ENCODE measurements around the gene CLDN19. TPM values are rescaled to one million over a fixed set of nuclear protein-coding genes. Genes with fewer than 3 reads are reported as not detected.

CLDN19 gene
- total RNA-seq, 1 donor from 2014 or later: 7.8 TPM

DNA sequence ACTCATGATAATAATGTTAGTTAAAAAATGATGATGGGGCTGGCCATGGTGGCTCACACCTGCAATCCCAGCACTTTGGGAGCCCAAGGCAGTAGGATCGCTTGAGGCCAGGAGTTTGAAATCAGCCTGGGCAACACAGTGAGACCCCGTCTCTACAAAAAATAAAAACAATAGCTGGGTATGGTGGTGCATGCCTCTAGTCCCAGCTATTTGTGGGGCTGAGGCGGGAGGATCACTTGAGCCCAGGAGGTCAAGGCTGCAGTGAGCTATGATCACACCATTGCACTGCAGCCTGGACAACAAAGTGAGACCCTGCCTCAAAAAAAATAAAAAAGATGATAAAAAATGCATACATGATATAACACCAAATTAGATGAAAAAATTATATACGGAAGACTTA lies 21.5 kb upstream of the CLDN19 start:
- no peaks in the 10 kb centered on the region for H3K27me3 Mint-ChIP-seq
- no peak overlapping the region for H3K27ac Mint-ChIP-seq
- H3K4me3 Mint-ChIP-seq (ENCODE audit: low read depth): no peak overlapping the region
- H3K36me3 Mint-ChIP-seq (ENCODE audit: insufficient read depth): peaks cover 6% of the 10 kb centered on the region
- no peaks in the 10 kb centered on the region for H3K4me1 Mint-ChIP-seq (ENCODE audit: low read depth)
- DNase-seq (ENCODE audit: low spot score, unreplicated experiment): no peak
- TF ChIP-seq, protein P1, sequence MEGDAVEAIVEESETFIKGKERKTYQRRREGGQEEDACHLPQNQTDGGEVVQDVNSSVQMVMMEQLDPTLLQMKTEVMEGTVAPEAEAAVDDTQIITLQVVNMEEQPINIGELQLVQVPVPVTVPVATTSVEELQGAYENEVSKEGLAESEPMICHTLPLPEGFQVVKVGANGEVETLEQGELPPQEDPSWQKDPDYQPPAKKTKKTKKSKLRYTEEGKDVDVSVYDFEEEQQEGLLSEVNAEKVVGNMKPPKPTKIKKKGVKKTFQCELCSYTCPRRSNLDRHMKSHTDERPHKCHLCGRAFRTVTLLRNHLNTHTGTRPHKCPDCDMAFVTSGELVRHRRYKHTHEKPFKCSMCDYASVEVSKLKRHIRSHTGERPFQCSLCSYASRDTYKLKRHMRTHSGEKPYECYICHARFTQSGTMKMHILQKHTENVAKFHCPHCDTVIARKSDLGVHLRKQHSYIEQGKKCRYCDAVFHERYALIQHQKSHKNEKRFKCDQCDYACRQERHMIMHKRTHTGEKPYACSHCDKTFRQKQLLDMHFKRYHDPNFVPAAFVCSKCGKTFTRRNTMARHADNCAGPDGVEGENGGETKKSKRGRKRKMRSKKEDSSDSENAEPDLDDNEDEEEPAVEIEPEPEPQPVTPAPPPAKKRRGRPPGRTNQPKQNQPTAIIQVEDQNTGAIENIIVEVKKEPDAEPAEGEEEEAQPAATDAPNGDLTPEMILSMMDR (IDR thresholded peaks at IDR 0.05; ENCODE audit: unreplicated experiment): no peak
- no peaks in the 10 kb centered on the region for H3K9me3 Mint-ChIP-seq (ENCODE audit: low read depth)

DNA sequence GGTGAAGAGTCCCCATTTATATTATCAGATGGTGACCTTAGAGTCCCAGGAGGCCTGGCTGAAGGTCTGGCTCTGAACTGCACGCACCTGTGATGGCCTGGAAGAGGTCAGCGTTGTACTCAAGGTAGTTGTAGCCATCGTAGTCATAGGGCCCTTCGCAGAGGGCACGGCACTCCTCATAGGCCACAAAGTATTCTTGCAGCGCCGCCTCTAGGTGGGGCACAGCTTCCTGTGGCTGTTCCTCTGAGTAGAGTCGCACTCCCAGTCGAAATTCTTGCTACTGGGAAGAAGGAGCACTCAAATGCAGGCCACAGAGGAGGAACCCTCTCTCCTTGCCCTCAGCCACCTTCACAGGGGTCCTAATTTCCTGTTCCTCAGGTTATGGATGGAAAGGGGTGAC lies 19.1 kb upstream of the CLDN19 start:
- Mint-ChIP-seq H3K27ac (no peak overlapping the region), H3K4me1 (ENCODE audit: low read depth) (no peaks in the 10 kb centered on the region), H3K9me3 (ENCODE audit: low read depth) (no peaks in the 10 kb centered on the region), H3K27me3 (no peaks in the 10 kb centered on the region), H3K36me3 (ENCODE audit: insufficient read depth) (peaks cover 19% of the 10 kb centered on the region), H3K4me3 (ENCODE audit: low read depth) (no peak overlapping the region)
- TF ChIP-seq, protein P1 (IDR thresholded peaks at IDR 0.05; ENCODE audit: unreplicated experiment): no peak
- no peak for DNase-seq (ENCODE audit: low spot score, unreplicated experiment)

DNA sequence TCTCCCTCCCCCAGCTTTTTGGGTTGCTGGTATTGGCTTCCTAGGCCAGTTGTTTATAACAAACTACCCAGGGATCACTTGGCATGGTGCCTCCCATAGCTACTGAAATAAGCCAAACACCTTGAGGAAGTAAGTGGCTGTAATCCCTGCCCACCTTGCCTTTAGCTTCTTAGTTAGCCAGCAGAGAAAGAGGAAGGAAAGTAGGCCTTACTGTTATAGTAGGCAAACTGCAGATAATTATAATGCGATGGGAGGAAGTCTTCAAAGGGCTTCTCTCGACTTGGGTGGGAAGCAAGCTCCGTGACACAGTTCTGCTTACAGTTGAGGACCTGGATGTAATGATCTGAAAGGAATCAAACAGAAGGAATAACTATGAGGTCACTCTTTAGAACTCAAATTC lies 18.6 kb upstream of the CLDN19 start:
- TF ChIP-seq, protein P1 (IDR thresholded peaks at IDR 0.05; ENCODE audit: unreplicated experiment): no peak
- Mint-ChIP-seq H3K9me3 (ENCODE audit: low read depth) (no peaks in the 10 kb centered on the region), H3K36me3 (ENCODE audit: insufficient read depth) (peaks cover 23% of the 10 kb centered on the region), H3K4me1 (ENCODE audit: low read depth) (no peaks in the 10 kb centered on the region), H3K27me3 (no peaks in the 10 kb centered on the region), H3K27ac (no peak overlapping the region), H3K4me3 (ENCODE audit: low read depth) (no peak overlapping the region)
- DNase-seq (ENCODE audit: low spot score, unreplicated experiment): no peak

DNA sequence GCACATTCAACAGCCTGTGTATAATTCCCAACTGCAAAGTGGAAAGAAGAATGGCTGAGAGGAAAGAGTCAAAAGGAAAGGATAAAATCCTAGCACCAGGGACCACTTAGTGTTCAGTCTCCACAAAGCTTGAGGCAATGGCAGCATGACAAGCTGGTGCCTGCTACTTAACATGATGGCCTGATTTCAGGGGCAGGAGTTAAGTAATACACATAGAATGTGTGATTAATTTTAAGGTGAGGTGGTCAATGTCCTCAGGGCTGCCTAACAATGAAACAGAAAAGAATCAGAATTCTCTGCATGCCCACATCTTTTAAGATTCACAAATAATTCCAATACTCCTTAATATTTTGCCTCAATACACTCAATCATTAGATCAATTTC lies 17.8 kb upstream of the CLDN19 start:
- H3K27ac Mint-ChIP-seq: no peak overlapping the region
- H3K4me3 Mint-ChIP-seq (ENCODE audit: low read depth): no peak overlapping the region
- no peaks in the 10 kb centered on the region for H3K27me3 Mint-ChIP-seq
- peaks cover 29% of the 10 kb centered on the region for H3K36me3 Mint-ChIP-seq (ENCODE audit: insufficient read depth)
- TF ChIP-seq, protein P1 (IDR thresholded peaks at IDR 0.05; ENCODE audit: unreplicated experiment): no peak
- H3K4me1 Mint-ChIP-seq (ENCODE audit: low read depth): no peaks in the 10 kb centered on the region
- H3K9me3 Mint-ChIP-seq (ENCODE audit: low read depth): no peaks in the 10 kb centered on the region
- DNase-seq (ENCODE audit: low spot score, unreplicated experiment): no peak

DNA sequence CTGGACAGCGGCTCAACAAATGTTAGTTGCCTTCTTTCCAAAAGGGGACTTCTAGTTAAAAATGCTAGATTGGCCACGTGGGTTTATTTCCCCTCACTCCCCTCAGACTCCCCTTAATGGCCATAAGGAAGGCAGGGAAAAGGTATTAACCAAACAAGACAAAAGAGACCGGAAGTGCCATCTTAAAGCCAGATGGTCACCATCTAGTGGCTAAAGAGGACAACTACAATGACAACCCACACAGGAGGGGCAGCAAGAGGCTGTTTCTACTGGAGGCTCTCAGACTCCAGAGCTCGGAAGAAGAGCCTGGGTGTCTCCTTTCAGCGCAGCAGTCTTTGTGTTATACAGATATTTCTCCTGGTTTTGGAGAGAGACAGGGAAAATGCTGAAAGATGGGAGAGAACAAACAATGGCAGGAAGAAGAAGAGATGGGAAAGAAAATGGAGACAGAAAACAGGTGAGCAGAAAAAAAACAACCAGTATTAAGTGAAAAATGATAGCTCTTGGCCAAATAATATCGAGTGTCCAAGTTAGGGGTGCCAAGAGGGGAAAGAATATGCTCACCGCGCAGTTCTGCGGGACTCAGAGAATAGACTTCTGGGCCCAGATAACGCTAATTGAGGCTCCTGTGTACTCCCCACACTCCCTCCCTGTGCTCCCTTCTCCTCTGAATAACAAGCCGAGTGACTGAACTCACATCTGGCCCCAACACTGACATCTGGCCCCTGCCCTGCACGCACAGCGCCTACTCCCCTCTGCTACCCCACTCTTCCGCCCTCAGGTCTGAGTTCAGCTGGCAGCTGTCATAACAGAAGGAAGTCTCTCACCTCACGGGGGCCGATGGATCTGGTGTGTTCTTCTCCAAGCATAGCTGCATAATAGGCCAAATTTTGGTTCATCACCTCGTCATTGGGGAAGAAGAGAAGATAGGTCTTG lies 17.2 kb upstream of the CLDN19 start:
- DNase-seq (ENCODE audit: low spot score, unreplicated experiment): no peak
- Mint-ChIP-seq H3K27ac (peak overlapping the region; percentile 62), H3K36me3 (ENCODE audit: insufficient read depth) (peaks cover 36% of the 10 kb centered on the region), H3K4me3 (ENCODE audit: low read depth) (no peak overlapping the region), H3K27me3 (no peaks in the 10 kb centered on the region), H3K4me1 (ENCODE audit: low read depth) (no peaks in the 10 kb centered on the region), H3K9me3 (ENCODE audit: low read depth) (peaks cover 4% of the 10 kb centered on the region)
- TF ChIP-seq, protein P1 (IDR thresholded peaks at IDR 0.05; ENCODE audit: unreplicated experiment): peak; percentile 58
